B cell (primary cell): Measurements from ENCODE around the gene TMTC3. TPM values are rescaled to one million over a fixed set of nuclear protein-coding genes. Genes with fewer than 3 reads are reported as not detected.

Experiments used
- ATAC-seq: fragments of 200-7000 bp; cut with Tn5 transposase; one replicate; pipeline ENCODE4 v1.10.0; 2021; ENCODE audit warnings: low read depth, mild to moderate bottlenecking, moderate number of reproducible peaks, moderate library complexity
- CTCF ChIA-PET: fragments of 350-600 bp; sonication (Branson Sonifier 250); formaldehyde crosslinking; loops from one replicate; lab custom pipeline; 2021; ENCODE audit warnings: antibody characterized with exemption, inconsistent platforms; lab: Charles Lee
- POLR2A ChIA-PET: fragments of 350-600 bp; sonication (Branson Sonifier 250); formaldehyde crosslinking; loops from one replicate; lab custom pipeline; 2021; ENCODE audit warnings: antibody characterized with exemption; lab: Charles Lee
- DNase-seq: peaks from one replicate; pipeline ENCODE4 v3.0.0; 2013
- H2AFZ ChIP-seq: 2 replicates; pipeline ENCODE4 v1.6.1; 2012; ENCODE audit warnings: mild to moderate bottlenecking, low read depth, low read length; ENCODE audit not compliant: insufficient read depth, poor library complexity, severe bottlenecking
- H3K27ac ChIP-seq, 2 donors: 1 replicate in 1 of 2; 2 replicates in 1 of 2; pipeline ENCODE4 v1.5.1; 2012 to 2013; ENCODE audit warnings: low read length in 2 of 2, mild to moderate bottlenecking in 2 of 2, moderate library complexity in 1 of 2
- H3K27me3 ChIP-seq, 4 experiments: fragments of 200-600 bp in 1 of 4; sonication (generic) in 1 of 4; replicated peaks in 1 of 4; 1 replicate in 2 of 4; 2 replicates in 2 of 4; pipeline versions ENCODE4 v1.6.1 to v1.7.0; 2013 to 2016; ENCODE audit warnings: low read length in 3 of 4, mild to moderate bottlenecking in 2 of 4, mixed read lengths in 1 of 4, moderate library complexity in 1 of 4; ENCODE audit not compliant: insufficient read depth in 4 of 4, control insufficient read depth in 3 of 4; ENCODE audit errors: control extremely low read depth in 1 of 4
- H3K36me3 ChIP-seq, 2 experiments: replicated peaks in 1 of 2; 1 replicate in 1 of 2; 2 replicates in 1 of 2; pipeline versions ENCODE4 v1.6.1 to v1.7.1; 2013; ENCODE audit warnings: low read length in 1 of 2; ENCODE audit not compliant: insufficient read depth in 2 of 2, control insufficient read depth in 1 of 2; ENCODE audit errors: control extremely low read depth in 1 of 2, extremely low read depth in 1 of 2
- H3K4me1 ChIP-seq, 2 donors: fragments of 200-600 bp in 1 of 2; sonication (generic) in 1 of 2; 1 replicate in 1 of 2; 2 replicates in 1 of 2; pipeline versions ENCODE4 v1.5.1 to v1.6.1; 2013 to 2017; ENCODE audit warnings: low read length in 2 of 2; ENCODE audit not compliant: control insufficient read depth in 2 of 2, insufficient read depth in 2 of 2
- H3K4me2 ChIP-seq: replicated peaks from 2 replicates; pipeline ENCODE3; 2012; ENCODE audit warnings: mild to moderate bottlenecking, low read depth, low read length; ENCODE audit not compliant: poor library complexity, severe bottlenecking
- H3K4me3 ChIP-seq, 5 experiments: fragments of 200-600 bp in 1 of 5; sonication (generic) in 1 of 5; 1 replicate in 3 of 5; 2 replicates in 2 of 5; pipeline versions ENCODE4 v1.5.1 to v1.7.0; 2011 to 2016; ENCODE audit warnings: low read length in 4 of 5, mild to moderate bottlenecking in 4 of 5, low read depth in 2 of 5, control low read depth in 1 of 5, moderate library complexity in 1 of 5; ENCODE audit not compliant: insufficient read depth in 1 of 5; ENCODE audit errors: control extremely low read depth in 1 of 5, extremely low read depth in 1 of 5
- H3K79me2 ChIP-seq: fragments of 200-600 bp; sonication (generic); one replicate; pipeline ENCODE4 v1.6.0; 2016; ENCODE audit warnings: low read length; ENCODE audit not compliant: control insufficient read depth, insufficient read depth
- H3K9ac ChIP-seq: fragments of 200-600 bp; sonication (generic); 2 replicates; pipeline ENCODE4 v1.6.1; 2017; ENCODE audit warnings: mild to moderate bottlenecking, low read length, moderate library complexity
- H3K9me3 ChIP-seq, 3 donors: one replicate each; pipeline versions ENCODE4 v1.6.1 to v1.7.1; 2013; ENCODE audit warnings: low read length in 2 of 3; ENCODE audit not compliant: control insufficient read depth in 2 of 3, insufficient read depth in 1 of 3; ENCODE audit errors: control extremely low read depth in 1 of 3
- H4K20me1 ChIP-seq: 2 replicates; pipeline ENCODE4 v1.6.0; 2012; ENCODE audit warnings: mild to moderate bottlenecking, low read length; ENCODE audit not compliant: insufficient read depth, control insufficient read depth, poor library complexity, severe bottlenecking
- H3K27ac Mint-ChIP-seq: one replicate; pipeline ENCODE4 v1.8.0; 2021; ENCODE audit warnings: mixed read lengths
- H3K27me3 Mint-ChIP-seq: one replicate; pipeline ENCODE4 v1.8.0; 2021; ENCODE audit warnings: mixed read lengths
- H3K4me1 Mint-ChIP-seq: one replicate; pipeline ENCODE4 v1.8.0; 2021; ENCODE audit warnings: mixed read lengths
- H3K4me3 Mint-ChIP-seq: one replicate; pipeline ENCODE4 v1.8.0; 2021; ENCODE audit warnings: mixed read lengths
- H3K9me3 Mint-ChIP-seq: one replicate; pipeline ENCODE4 v1.8.0; 2022; ENCODE audit warnings: mixed read lengths; ENCODE audit not compliant: insufficient read depth
- CTCF ChIP-seq: fragments of 200-600 bp; IDR thresholded peaks from one replicate; pipeline ENCODE4 v1.8.0; 2022; ENCODE audit warnings: antibody characterized with exemption, mild to moderate bottlenecking
- EZH2 ChIP-seq: IDR thresholded peaks from 2 replicates; pipeline ENCODE4 v1.6.1; 2012; ENCODE audit warnings: borderline replicate concordance, low read depth, mild to moderate bottlenecking, moderate library complexity, low read length; ENCODE audit not compliant: insufficient read depth, poor library complexity, severe bottlenecking
- WGBS: methylation state at CpG from one replicate; pipeline ENCODE4 v1.1.5; 2013; ENCODE audit warnings: missing lambda C conversion rate; ENCODE audit not compliant: insufficient coverage; 5-methylcytosine and 5-hydroxymethylcytosine counted together
- intact Hi-C: fragments of 100-400 bp; cut with micrococcal nuclease; formaldehyde crosslinking; loops from one replicate; pipeline ENCODE4 v1.10.0; 2022
- polyA plus RNA-seq: library from polyadenylated mRNA; depleted of rRNA; stranded (reverse); fragments of >200 nt; gene quantifications from 2 replicates; pipeline ENCODE4 v1.2.3, GENCODE V29; 2012
- total RNA-seq, 2 donors: library from RNA; stranded (reverse); fragments of 120-200 nt in 1 of 2; gene quantifications; 1 replicate in 1 of 2; 2 replicates in 1 of 2; pipeline versions ENCODE4 v1.2.3 to v1.2.4, GENCODE V29; 2013 to 2022

Gene TMTC3
- total and polyA plus RNA-seq, 2 donors (not counting 1 experiment from before 2014, with no cell fraction given): 1.7 to 10.1 TPM

- Mint-ChIP-seq H3K4me1 (no peaks in the 10 kb centered on the region), H3K27me3 (no peaks in the 10 kb centered on the region), H3K9me3 (no peaks in the 10 kb centered on the region), H3K27ac (no peak overlapping the region), H3K4me3 (no peak overlapping the region)
- no peak overlapping the region for H2AFZ ChIP-seq
- no peak overlapping the region for H3K4me2 ChIP-seq
- ATAC-seq (no peak), DNase-seq (no peak)
- H3K4me1 ChIP-seq: no peaks in the 10 kb centered on the region
- peaks cover 1 to 30% of the 10 kb centered on the region in 2 experiments for H3K36me3 ChIP-seq
- no peaks in the 10 kb centered on the region for H3K9me3 ChIP-seq
- intact Hi-C loops: no loop called here
- H3K27me3 ChIP-seq: no peaks in the 10 kb centered on the region
- no peak overlapping the region for H3K27ac ChIP-seq
- H3K9ac ChIP-seq: no peak overlapping the region
- no peak overlapping the region for H3K4me3 ChIP-seq
- ChIA-PET CTCF (no interaction called here), POLR2A (no interaction called here)
- no peak for TF ChIP-seq EZH2
- no peak for TF ChIP-seq CTCF
- H3K79me2 ChIP-seq: no peaks in the 10 kb centered on the region
- no peaks in the 10 kb centered on the region for H4K20me1 ChIP-seq
- 42% methylated on average over 2 of the region's 4 CpGs for whole genome bisulfite sequencing
These were observed 19.4 kb upstream of the TMTC3 start for GRCh38 chr12:88122666-88123065.

- intact Hi-C loops: no loop called here
- Histone ChIP-seq H3K27ac (no peak overlapping the region), H3K27me3 (no peaks in the 10 kb centered on the region), H3K9ac (no peak overlapping the region), H3K9me3 (no peaks in the 10 kb centered on the region), H3K4me1 (no peaks in the 10 kb centered on the region), H3K4me2 (no peak overlapping the region), H2AFZ (no peak overlapping the region), H3K36me3 (peaks cover 3 to 21% of the 10 kb centered on the region in 2 experiments), H3K79me2 (no peaks in the 10 kb centered on the region), H3K4me3 (no peak overlapping the region), H4K20me1 (no peaks in the 10 kb centered on the region)
- POLR2A ChIA-PET: no interaction called here
- TF ChIP-seq CTCF (no peak), EZH2 (no peak)
- Mint-ChIP-seq H3K4me1 (no peaks in the 10 kb centered on the region), H3K4me3 (no peak overlapping the region), H3K27me3 (no peaks in the 10 kb centered on the region), H3K27ac (no peak overlapping the region), H3K9me3 (no peaks in the 10 kb centered on the region)
- ATAC-seq (no peak), DNase-seq (no peak)
- CTCF ChIA-PET: no interaction called here
- 88% methylated on average over 1 of the region's 3 CpGs for WGBS
These were observed 15.0 kb upstream of the TMTC3 start for GRCh38 chr12:88127099-88127498.
